Choroid plexus epithelial cell (primary cell): Measurements from ENCODE around the gene GLCE.
"Not testable (repeated sequence)": the region's sequence is repeated elsewhere in the genome, so short reads cannot be mapped to it uniquely, and the experiment has no call there.

Experiments
- DNase-seq: peaks from one replicate; pipeline ENCODE4 v3.0.0-alpha.2; 2010; ENCODE audit warnings: low read depth
- H3K4me3 ChIP-seq: 2 replicates; pipeline ENCODE4 v1.5.1; 2011; ENCODE audit warnings: low read depth, mild to moderate bottlenecking, control low read depth, low read length, moderate library complexity
- CTCF ChIP-seq: conservative IDR thresholded peaks from 2 replicates; pipeline ENCODE4 v1.5.1; 2011; ENCODE audit warnings: low read depth, mild to moderate bottlenecking, control low read depth, inconsistent platforms, low read length, moderate library complexity

Gene GLCE

GRCh38 chr15:69150841-69151240 lies 9.6 kb upstream of the GLCE start:
- no peak overlapping the region for H3K4me3 ChIP-seq
- DNase-seq = no peak
- TF ChIP-seq CTCF = no peak

GRCh38 chr15:69153046-69153445 lies 7.4 kb upstream of the GLCE start:
- no peak for TF ChIP-seq CTCF
- no peak overlapping the region for H3K4me3 ChIP-seq
- DNase-seq = no peak

GRCh38 chr15:69153587-69153986 lies 6.8 kb upstream of the GLCE start:
- H3K4me3 ChIP-seq, DNase-seq: not testable (repeated sequence)

- TF ChIP-seq CTCF = no peak
- DNase-seq = peak; percentile 53
Measured at GRCh38 chr15:69154078-69154477, 6.4 kb upstream of the GLCE start.

GRCh38 chr15:69154684-69155083 lies 5.8 kb upstream of the GLCE start:
- peak; percentile 88 for DNase-seq
- no peak for TF ChIP-seq CTCF
- H3K4me3 ChIP-seq = no peak overlapping the region

More at GRCh38 chr15:69154078-69154477, 6.4 kb upstream of the GLCE start:
- H3K4me3 ChIP-seq = no peak overlapping the region

GRCh38 chr15:69156736-69157381 lies 3.6 kb upstream of the GLCE start:
- no peak for DNase-seq
- H3K4me3 ChIP-seq = no peak overlapping the region
- TF ChIP-seq CTCF = no peak

- no peak for DNase-seq
- no peak for TF ChIP-seq CTCF
- no peak overlapping the region for H3K4me3 ChIP-seq
Measured at GRCh38 chr15:69158201-69158842, 2.1 kb upstream of the GLCE start.
